H1 (cell line): ENCODE results near the gene ZNF556. TPM values are rescaled to one million over a fixed set of nuclear protein-coding genes. Genes with fewer than 3 reads are reported as not detected.

Source experiments
- CBX8 ChIP-seq: fragments of 300-800, 300-1000 bp; sonication (generic); IDR thresholded peaks from 2 replicates; pipeline ENCODE4 v1.7.1; 2016; ENCODE audit warnings: low read depth, low read length, borderline replicate concordance
- GABPA ChIP-seq: IDR thresholded peaks from 2 replicates; pipeline ENCODE4 v1.6.1; 2011; ENCODE audit warnings: mild to moderate bottlenecking, low read length, moderate library complexity, borderline replicate concordance; ENCODE audit not compliant: insufficient read depth
- polyA plus RNA-seq, 7 experiments: library from polyadenylated mRNA; depleted of rRNA in 3 of 7; stranded (reverse) in 5 of 7; unstranded in 2 of 7; fragments of >200 nt in 5 of 7; fragments of 200-250 nt in 2 of 7; gene quantifications; 1 replicate in 5 of 7; 2 replicates in 1 of 7; 4 replicates in 1 of 7; pipeline versions ENCODE4 v1.2.1 to v1.2.3, GENCODE V29; 2011 to 2013; ENCODE audit warnings: missing spikeins in 2 of 7, mixed read lengths in 2 of 7
- total RNA-seq: library from RNA; stranded (reverse); fragmentation: NEBNext Ultra II Directional; extraction: Animal tissue kit (Norgen Biotek cat#: 25700); gene quantifications from 2 replicates; pipeline ENCODE4 v1.2.1, GENCODE V29; 2021

Gene ZNF556
- total and polyA plus RNA-seq, 2 of the 8 experiments (the other 6 are each of a cell fraction or from before 2014, with no cell fraction given): not detected

- TF ChIP-seq CBX8 (no peak), GABPA (no peak)
- TF ChIP-seq, all 59 proteins: peak for 0
Observed at GRCh38 chr19:2846180-2846894, 20.8 kb upstream of the ZNF556 start (continued).
